SK-N-MC (cell line): ENCODE results near the gene FERMT1.

Source experiments
- FOXP2 ChIP-seq: optimal IDR thresholded peaks from 2 replicates; pipeline ENCODE3; 2011; ENCODE audit warnings: mild to moderate bottlenecking, moderate library complexity; ENCODE audit not compliant: insufficient read depth; ENCODE audit errors: extremely low read length, control extremely low read depth
- POLR2AphosphoS5 ChIP-seq: IDR thresholded peaks from 2 replicates; pipeline ENCODE4 v1.6.1; 2012; ENCODE audit warnings: mild to moderate bottlenecking, low read depth, low read length, borderline replicate concordance

DNA sequence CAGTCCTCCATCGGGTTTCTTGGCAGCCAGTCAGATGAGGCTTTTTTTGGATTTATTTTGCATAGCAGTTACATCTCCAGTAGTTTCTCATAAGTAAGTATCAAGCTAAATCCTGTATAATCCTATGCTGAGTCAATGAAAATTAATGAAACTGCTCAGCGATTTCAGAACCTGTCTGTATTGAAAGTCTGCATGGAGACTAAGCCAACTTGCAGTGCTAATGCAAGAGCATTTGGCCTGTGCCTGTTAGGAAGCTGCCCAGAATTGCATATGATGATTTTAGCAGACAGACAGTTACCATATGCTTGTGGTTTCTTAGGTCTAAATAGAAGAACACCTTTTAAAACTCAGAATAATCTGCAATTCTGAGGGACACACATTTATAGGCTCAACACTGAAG is 43.8 kb downstream of the FERMT1 start:
- TF ChIP-seq POLR2AphosphoS5 (no peak), FOXP2 (no peak)
